ENCODE measurements around the gene TFCP2L1.

The TFCP2L1 gene

GRCh38 chr2:121195036-121195435, 90.0 kb downstream of the TFCP2L1 start:
- TF ChIP-seq POLR2AphosphoS5 (IDR thresholded peaks at IDR 0.05; ENCODE audit: low read depth, low read length) (no peak), TAF1 (IDR thresholded peaks at IDR 0.05; ENCODE audit: borderline replicate concordance, low read depth, low read length) (no peak), POLR2A (IDR thresholded peaks at IDR 0.05; ENCODE audit: low read depth, low read length) (no peak)
- no peak for DNase-seq (ENCODE audit: insufficient read length)
- no peak for FAIRE-seq

- FAIRE-seq: no peak
- TF ChIP-seq POLR2A (IDR thresholded peaks at IDR 0.05; ENCODE audit: low read depth, low read length): no peak
- TF ChIP-seq POLR2AphosphoS5 (IDR thresholded peaks at IDR 0.05; ENCODE audit: low read depth, low read length): no peak
- TF ChIP-seq TAF1 (IDR thresholded peaks at IDR 0.05; ENCODE audit: borderline replicate concordance, low read depth, low read length): no peak
- no peak for DNase-seq (ENCODE audit: insufficient read length)
Measured at GRCh38 chr2:121194626-121195025, 90.4 kb downstream of the TFCP2L1 start.

GRCh38 chr2:121193185-121193584, 91.8 kb downstream of the TFCP2L1 start:
- DNase-seq (ENCODE audit: insufficient read length): no peak
- no peak for TF ChIP-seq POLR2AphosphoS5 (IDR thresholded peaks at IDR 0.05; ENCODE audit: low read depth, low read length)
- no peak for TF ChIP-seq TAF1 (IDR thresholded peaks at IDR 0.05; ENCODE audit: borderline replicate concordance, low read depth, low read length)
- TF ChIP-seq POLR2A (IDR thresholded peaks at IDR 0.05; ENCODE audit: low read depth, low read length): no peak
- no peak for FAIRE-seq

DNA sequence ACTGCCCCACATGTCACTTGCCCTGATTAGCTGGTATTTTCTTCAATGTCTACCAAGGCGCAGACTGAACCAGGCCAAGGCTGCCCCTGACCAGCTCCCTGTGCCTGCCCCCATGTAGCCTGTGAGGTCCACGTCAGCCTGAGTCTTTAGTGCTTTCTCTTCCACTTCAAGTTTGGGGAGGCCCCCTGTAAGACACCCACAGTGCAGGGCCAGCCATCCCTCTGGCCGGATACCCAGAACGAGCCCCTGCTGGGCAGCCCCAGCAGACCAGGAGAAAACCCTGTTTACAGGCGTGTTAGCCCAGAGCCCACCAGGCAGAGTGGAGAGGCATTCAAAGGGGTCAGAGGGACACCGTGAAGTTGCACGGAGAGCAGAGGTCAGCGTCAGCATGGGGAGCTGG, 92.4 kb downstream of the TFCP2L1 start:
- FAIRE-seq (no peak), DNase-seq (ENCODE audit: insufficient read length) (no peak)
- TF ChIP-seq POLR2A (IDR thresholded peaks at IDR 0.05; ENCODE audit: low read depth, low read length) (no peak), POLR2AphosphoS5 (IDR thresholded peaks at IDR 0.05; ENCODE audit: low read depth, low read length) (no peak), TAF1 (IDR thresholded peaks at IDR 0.05; ENCODE audit: borderline replicate concordance, low read depth, low read length) (no peak)

GRCh38 chr2:121191191-121192170, 93.5 kb downstream of the TFCP2L1 start:
- TF ChIP-seq POLR2A (IDR thresholded peaks at IDR 0.05; ENCODE audit: low read depth, low read length): no peak
- no peak for TF ChIP-seq TAF1 (IDR thresholded peaks at IDR 0.05; ENCODE audit: borderline replicate concordance, low read depth, low read length)
- DNase-seq (ENCODE audit: insufficient read length): no peak
- FAIRE-seq: no peak

GRCh38 chr2:121189661-121190381, 95.2 kb downstream of the TFCP2L1 start:
- FAIRE-seq (no peak), DNase-seq (ENCODE audit: insufficient read length) (no peak)
- TF ChIP-seq POLR2A (IDR thresholded peaks at IDR 0.05; ENCODE audit: low read depth, low read length): no peak
- no peak for TF ChIP-seq TAF1 (IDR thresholded peaks at IDR 0.05; ENCODE audit: borderline replicate concordance, low read depth, low read length)
- TF ChIP-seq POLR2AphosphoS5 (IDR thresholded peaks at IDR 0.05; ENCODE audit: low read depth, low read length): no peak

DNA sequence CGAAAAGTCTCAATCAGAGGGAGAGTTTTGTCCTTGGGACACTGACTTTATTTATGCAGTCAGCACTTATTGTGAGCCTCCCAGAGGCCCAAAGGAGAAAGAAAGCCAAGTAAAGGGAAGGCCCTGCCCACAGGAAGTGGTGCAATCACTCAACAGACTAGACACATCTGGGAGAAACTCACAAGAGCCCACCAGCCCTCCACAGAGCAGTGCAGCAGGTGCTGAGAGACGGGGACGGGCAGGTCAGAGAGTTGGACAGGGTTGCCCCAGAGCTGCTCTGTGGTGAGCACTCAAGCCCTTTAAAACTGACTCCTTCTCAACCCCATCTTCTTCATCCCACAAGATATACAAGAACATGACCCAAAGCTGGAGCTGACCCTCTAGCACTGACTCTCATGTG, 96.0 kb downstream of the TFCP2L1 start:
- no peak for FAIRE-seq
- no peak for DNase-seq (ENCODE audit: insufficient read length)

GRCh38 chr2:121187982-121188411, 97.0 kb downstream of the TFCP2L1 start:
- no peak for FAIRE-seq
- TF ChIP-seq POLR2A (IDR thresholded peaks at IDR 0.05; ENCODE audit: low read depth, low read length) (no peak), POLR2AphosphoS5 (IDR thresholded peaks at IDR 0.05; ENCODE audit: low read depth, low read length) (no peak), TAF1 (IDR thresholded peaks at IDR 0.05; ENCODE audit: borderline replicate concordance, low read depth, low read length) (no peak)
- DNase-seq (ENCODE audit: insufficient read length): no peak

More for the DNA sequence above, 96.0 kb downstream of the TFCP2L1 start:
- no peak for TF ChIP-seq POLR2AphosphoS5 (IDR thresholded peaks at IDR 0.05; ENCODE audit: low read depth, low read length)
- TF ChIP-seq TAF1 (IDR thresholded peaks at IDR 0.05; ENCODE audit: borderline replicate concordance, low read depth, low read length): no peak
- no peak for TF ChIP-seq POLR2A (IDR thresholded peaks at IDR 0.05; ENCODE audit: low read depth, low read length)

GRCh38 chr2:121187351-121187981, 97.5 kb downstream of the TFCP2L1 start:
- no peak for DNase-seq (ENCODE audit: insufficient read length)
- TF ChIP-seq TAF1 (IDR thresholded peaks at IDR 0.05; ENCODE audit: borderline replicate concordance, low read depth, low read length) (no peak), POLR2AphosphoS5 (IDR thresholded peaks at IDR 0.05; ENCODE audit: low read depth, low read length) (no peak), POLR2A (IDR thresholded peaks at IDR 0.05; ENCODE audit: low read depth, low read length) (no peak)
- FAIRE-seq: no peak

DNA sequence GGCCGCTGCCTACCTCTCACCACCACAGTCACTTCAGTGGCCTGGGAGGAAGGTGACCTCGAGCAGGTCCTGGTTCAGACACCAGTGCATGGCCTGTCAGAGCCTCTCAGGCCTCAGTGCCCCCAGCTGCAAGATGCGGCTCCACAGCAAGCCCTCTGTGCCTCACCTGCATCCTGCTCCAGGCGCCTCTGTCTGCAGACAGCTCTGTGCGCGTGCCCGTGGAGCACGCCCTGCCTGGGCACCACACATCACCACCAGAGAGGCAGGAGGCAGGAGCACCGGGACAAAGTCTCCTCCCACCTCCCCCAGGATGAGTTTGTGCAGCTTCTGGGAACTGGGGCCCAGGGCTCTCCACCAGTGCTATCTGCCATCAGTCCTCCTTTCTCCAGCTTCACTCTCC, 98.7 kb downstream of the TFCP2L1 start:
- TF ChIP-seq TAF1 (IDR thresholded peaks at IDR 0.05; ENCODE audit: borderline replicate concordance, low read depth, low read length) (no peak), POLR2AphosphoS5 (IDR thresholded peaks at IDR 0.05; ENCODE audit: low read depth, low read length) (no peak), POLR2A (IDR thresholded peaks at IDR 0.05; ENCODE audit: low read depth, low read length) (no peak)
- DNase-seq (ENCODE audit: insufficient read length): no peak
- FAIRE-seq: no peak

GRCh38 chr2:121185571-121186074, 99.4 kb downstream of the TFCP2L1 start:
- TF ChIP-seq POLR2A (IDR thresholded peaks at IDR 0.05; ENCODE audit: low read depth, low read length): no peak
- TF ChIP-seq POLR2AphosphoS5 (IDR thresholded peaks at IDR 0.05; ENCODE audit: low read depth, low read length): no peak
- no peak for TF ChIP-seq TAF1 (IDR thresholded peaks at IDR 0.05; ENCODE audit: borderline replicate concordance, low read depth, low read length)
- DNase-seq (ENCODE audit: insufficient read length) (no peak), FAIRE-seq (no peak)
